WTC11 (cell line): ENCODE data around the gene GHITM. TPM values are rescaled to one million over a fixed set of nuclear protein-coding genes. Genes with fewer than 3 reads are reported as not detected.
A peak's percentile ranks its signal among the peaks of the same experiment; 100 is the strongest.

ENCODE experiments used
- ATAC-seq: fragments of 200-7000 bp; cut with Tn5 transposase; 2 replicates; pipeline ENCODE4 v1.10.0; 2021; ENCODE audit warnings: mild to moderate bottlenecking, moderate library complexity
- CTCF ChIA-PET: fragments of 300-600 bp; sonication (Branson Sonifier 250); formaldehyde crosslinking; loops from one replicate; lab custom pipeline; 2021; ENCODE audit warnings: antibody characterized with exemption; lab: Charles Lee
- POLR2A ChIA-PET: fragments of 350-600 bp; sonication (Branson Sonifier 250); formaldehyde crosslinking; loops from one replicate; lab custom pipeline; 2021; ENCODE audit warnings: antibody characterized with exemption; lab: Charles Lee
- DNase-seq: peaks from one replicate; pipeline ENCODE4 v3.0.0; 2021; ENCODE audit warnings: low spot score
- H3K27ac Mint-ChIP-seq: 2 replicates; pipeline ENCODE4 v1.8.0; 2021; ENCODE audit warnings: mixed read lengths
- H3K27me3 Mint-ChIP-seq: 2 replicates; pipeline ENCODE4 v1.8.0; 2021; ENCODE audit warnings: low read depth, mild to moderate bottlenecking, moderate library complexity, mixed read lengths
- H3K36me3 Mint-ChIP-seq: 2 replicates; pipeline ENCODE4 v1.8.0; 2021; ENCODE audit warnings: mixed read lengths
- H3K4me1 Mint-ChIP-seq: 2 replicates; pipeline ENCODE4 v1.8.0; 2022; ENCODE audit warnings: mixed read lengths
- H3K4me3 Mint-ChIP-seq: 2 replicates; pipeline ENCODE4 v1.8.0; 2021; ENCODE audit warnings: mild to moderate bottlenecking, moderate library complexity, mixed read lengths
- H3K9me3 Mint-ChIP-seq: 2 replicates; pipeline ENCODE4 v1.8.0; 2021; ENCODE audit warnings: mixed read lengths
- ATF3 ChIP-seq: sonication (generic); formaldehyde crosslinking; conservative IDR thresholded peaks from 2 replicates; pipeline ENCODE4 v1.8.1; 2022; ENCODE audit warnings: mild to moderate bottlenecking, missing genetic modification reagents
- CREM ChIP-seq: sonication (generic); formaldehyde crosslinking; IDR thresholded peaks from 2 replicates; pipeline ENCODE4 v1.8.1; 2022; ENCODE audit warnings: mild to moderate bottlenecking, missing genetic modification reagents, moderate library complexity
- GABPB1 ChIP-seq: sonication (generic); formaldehyde crosslinking; IDR thresholded peaks from 2 replicates; pipeline ENCODE4 v1.8.1; 2023; ENCODE audit warnings: mild to moderate bottlenecking, missing genetic modification reagents
- JUN ChIP-seq: sonication (generic); formaldehyde crosslinking; IDR thresholded peaks from 2 replicates; pipeline ENCODE4 v1.8.0; 2023; ENCODE audit warnings: mild to moderate bottlenecking, missing genetic modification reagents
- MAX ChIP-seq: sonication (generic); formaldehyde crosslinking; IDR thresholded peaks from 2 replicates; pipeline ENCODE4 v1.8.0; 2022; ENCODE audit warnings: mild to moderate bottlenecking, missing genetic modification reagents
- NFE2L1 ChIP-seq: sonication (generic); formaldehyde crosslinking; IDR thresholded peaks from 2 replicates; pipeline ENCODE4 v1.8.1; 2023; ENCODE audit warnings: missing genetic modification reagents
- NR1H2 ChIP-seq: sonication (generic); formaldehyde crosslinking; IDR thresholded peaks from 2 replicates; pipeline ENCODE4 v1.9.0; 2021; ENCODE audit warnings: mild to moderate bottlenecking, moderate library complexity, missing genetic modification reagents
- OVOL2 ChIP-seq: fragments of 250-450 bp; sonication (Bioruptor Pico); IDR thresholded peaks from 2 replicates; pipeline ENCODE4 v1.9.0; 2021; ENCODE audit warnings: mild to moderate bottlenecking, borderline replicate concordance
- PRDM15 ChIP-seq: sonication (generic); formaldehyde crosslinking; IDR thresholded peaks from 2 replicates; pipeline ENCODE4 v1.8.0; 2022; ENCODE audit warnings: missing genetic modification reagents
- RELA ChIP-seq: sonication (generic); formaldehyde crosslinking; IDR thresholded peaks from 2 replicates; pipeline ENCODE4 v1.8.1; 2022; ENCODE audit warnings: missing genetic modification reagents, mild to moderate bottlenecking, borderline replicate concordance
- SP1 ChIP-seq: sonication (generic); formaldehyde crosslinking; conservative IDR thresholded peaks from 2 replicates; pipeline ENCODE4 v1.8.1; 2022; ENCODE audit warnings: missing genetic modification reagents
- STAT6 ChIP-seq: sonication (generic); formaldehyde crosslinking; conservative IDR thresholded peaks from 2 replicates; pipeline ENCODE4 v1.8.1; 2023; ENCODE audit warnings: mild to moderate bottlenecking, low read depth, missing genetic modification reagents, moderate library complexity
- ZNF219 ChIP-seq: sonication (generic); formaldehyde crosslinking; IDR thresholded peaks from 2 replicates; pipeline ENCODE4 v1.8.0; 2023; ENCODE audit warnings: missing genetic modification reagents, mild to moderate bottlenecking, borderline replicate concordance
- ZNF232 ChIP-seq: sonication (generic); formaldehyde crosslinking; IDR thresholded peaks from 2 replicates; pipeline ENCODE4 v1.8.0; 2022; ENCODE audit warnings: mild to moderate bottlenecking, missing genetic modification reagents
- ZNF396 ChIP-seq: fragments of 250-450 bp; sonication (Bioruptor Pico); IDR thresholded peaks from 2 replicates; pipeline ENCODE4 v1.8.0; 2021; ENCODE audit warnings: mild to moderate bottlenecking, moderate library complexity, borderline replicate concordance
- ZNF512 ChIP-seq: sonication (generic); formaldehyde crosslinking; IDR thresholded peaks from 2 replicates; pipeline ENCODE4 v1.8.1; 2022; ENCODE audit warnings: missing genetic modification reagents, borderline replicate concordance
- ZNF671 ChIP-seq: fragments of 250-450 bp; sonication (Bioruptor Pico); IDR thresholded peaks from 2 replicates; pipeline ENCODE4 v1.8.0; 2021; ENCODE audit warnings: mild to moderate bottlenecking
- total RNA-seq: library from RNA; stranded (reverse); gene quantifications from 3 replicates; pipeline ENCODE4 v1.2.3, GENCODE V29; 2021
- TF ChIP-seq, protein P1 (sequence below): sonication (generic); formaldehyde crosslinking; IDR thresholded peaks from 2 replicates; pipeline ENCODE4 v1.8.0; 2023; ENCODE audit warnings: mild to moderate bottlenecking, missing genetic modification reagents
- TF ChIP-seq, protein P2 (sequence below): sonication (generic); formaldehyde crosslinking; IDR thresholded peaks from 2 replicates; pipeline ENCODE4 v1.8.0; 2022; ENCODE audit warnings: mild to moderate bottlenecking, missing genetic modification reagents

GHITM gene
- total RNA-seq, 1 experiment from 2014 or later, result 97.6 TPM

DNA sequence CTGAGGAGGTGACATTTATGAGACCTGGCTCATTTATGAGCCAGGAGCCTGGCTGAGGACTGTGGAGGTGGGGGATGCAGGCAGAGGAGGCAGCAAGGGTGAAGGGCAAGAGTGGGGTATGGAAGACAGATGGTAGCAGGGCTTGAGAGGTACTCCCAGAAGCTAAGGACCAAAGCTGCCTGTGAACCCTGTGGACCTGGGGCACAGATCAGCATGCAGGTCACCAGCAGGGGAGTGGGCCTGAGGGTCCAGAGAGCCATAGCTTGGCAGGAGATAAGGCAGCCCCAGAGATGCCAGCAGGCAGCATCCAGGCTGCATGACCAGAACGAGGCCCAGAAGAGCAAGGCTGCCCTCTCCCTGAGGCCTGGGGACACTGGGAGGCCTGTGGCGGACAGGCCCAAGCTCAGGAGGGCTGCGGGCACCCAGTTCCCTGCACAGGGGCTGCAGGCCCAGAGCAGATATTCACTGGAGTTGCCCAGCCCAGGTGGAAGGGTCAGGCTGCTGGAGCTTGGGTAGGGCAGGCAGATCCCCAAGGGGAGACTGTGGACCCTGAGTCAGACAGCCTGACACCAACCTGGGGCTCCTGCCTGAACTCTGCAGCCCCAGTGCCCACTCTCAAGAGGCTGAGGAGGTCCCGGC, 37.6 kb downstream of the GHITM start:
- POLR2A ChIA-PET, result no interaction called here
- Mint-ChIP-seq H3K27me3 (peaks cover 5% of the 10 kb centered on the region), H3K9me3 (peaks cover 7% of the 10 kb centered on the region), H3K27ac (no peak overlapping the region), H3K36me3 (peaks cover 7% of the 10 kb centered on the region), H3K4me1 (no peaks in the 10 kb centered on the region), H3K4me3 (no peak overlapping the region)
- CTCF ChIA-PET, result interaction anchor here (0.7 to 1.1 kb wide), 3 partner anchors 13 to 60 kb away, joined by 3 read pairs; no protein-coding TSS in a partner anchor
- TF ChIP-seq STAT6 (no peak), ZNF396 (no peak), ZNF232 (CRISPR knock-in tag) (no peak), ZNF512 (CRISPR knock-in tag) (no peak), CREM (CRISPR knock-in tag) (no peak), ZNF671 (no peak), ZNF219 (CRISPR knock-in tag) (no peak)
- TF ChIP-seq, protein P1, sequence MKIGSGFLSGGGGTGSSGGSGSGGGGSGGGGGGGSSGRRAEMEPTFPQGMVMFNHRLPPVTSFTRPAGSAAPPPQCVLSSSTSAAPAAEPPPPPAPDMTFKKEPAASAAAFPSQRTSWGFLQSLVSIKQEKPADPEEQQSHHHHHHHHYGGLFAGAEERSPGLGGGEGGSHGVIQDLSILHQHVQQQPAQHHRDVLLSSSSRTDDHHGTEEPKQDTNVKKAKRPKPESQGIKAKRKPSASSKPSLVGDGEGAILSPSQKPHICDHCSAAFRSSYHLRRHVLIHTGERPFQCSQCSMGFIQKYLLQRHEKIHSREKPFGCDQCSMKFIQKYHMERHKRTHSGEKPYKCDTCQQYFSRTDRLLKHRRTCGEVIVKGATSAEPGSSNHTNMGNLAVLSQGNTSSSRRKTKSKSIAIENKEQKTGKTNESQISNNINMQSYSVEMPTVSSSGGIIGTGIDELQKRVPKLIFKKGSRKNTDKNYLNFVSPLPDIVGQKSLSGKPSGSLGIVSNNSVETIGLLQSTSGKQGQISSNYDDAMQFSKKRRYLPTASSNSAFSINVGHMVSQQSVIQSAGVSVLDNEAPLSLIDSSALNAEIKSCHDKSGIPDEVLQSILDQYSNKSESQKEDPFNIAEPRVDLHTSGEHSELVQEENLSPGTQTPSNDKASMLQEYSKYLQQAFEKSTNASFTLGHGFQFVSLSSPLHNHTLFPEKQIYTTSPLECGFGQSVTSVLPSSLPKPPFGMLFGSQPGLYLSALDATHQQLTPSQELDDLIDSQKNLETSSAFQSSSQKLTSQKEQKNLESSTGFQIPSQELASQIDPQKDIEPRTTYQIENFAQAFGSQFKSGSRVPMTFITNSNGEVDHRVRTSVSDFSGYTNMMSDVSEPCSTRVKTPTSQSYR (CRISPR knock-in tag), result no peak
- DNase-seq (no peak), ATAC-seq (no peak)

- Mint-ChIP-seq H3K4me1 (no peaks in the 10 kb centered on the region), H3K27ac (no peak overlapping the region), H3K9me3 (peaks cover 13% of the 10 kb centered on the region), H3K27me3 (peaks cover 5% of the 10 kb centered on the region), H3K36me3 (peaks cover 10% of the 10 kb centered on the region), H3K4me3 (no peak overlapping the region)
- CTCF ChIA-PET, result interaction anchor here (0.7 kb wide), 1 partner anchor 13 kb away, joined by 3 read pairs; no protein-coding TSS in a partner anchor
- DNase-seq (no peak), ATAC-seq (peak; percentile 23)
- POLR2A ChIA-PET, result no interaction called here
- TF ChIP-seq RELA (CRISPR knock-in tag) (no peak), NFE2L1 (CRISPR knock-in tag) (no peak), OVOL2 (CRISPR knock-in tag) (no peak), MAX (CRISPR knock-in tag) (no peak), ATF3 (no peak), SP1 (CRISPR knock-in tag) (no peak), GABPB1 (CRISPR knock-in tag) (no peak), STAT6 (no peak), JUN (CRISPR knock-in tag) (no peak), PRDM15 (no peak), NR1H2 (CRISPR knock-in tag) (no peak)
- TF ChIP-seq, protein P2, sequence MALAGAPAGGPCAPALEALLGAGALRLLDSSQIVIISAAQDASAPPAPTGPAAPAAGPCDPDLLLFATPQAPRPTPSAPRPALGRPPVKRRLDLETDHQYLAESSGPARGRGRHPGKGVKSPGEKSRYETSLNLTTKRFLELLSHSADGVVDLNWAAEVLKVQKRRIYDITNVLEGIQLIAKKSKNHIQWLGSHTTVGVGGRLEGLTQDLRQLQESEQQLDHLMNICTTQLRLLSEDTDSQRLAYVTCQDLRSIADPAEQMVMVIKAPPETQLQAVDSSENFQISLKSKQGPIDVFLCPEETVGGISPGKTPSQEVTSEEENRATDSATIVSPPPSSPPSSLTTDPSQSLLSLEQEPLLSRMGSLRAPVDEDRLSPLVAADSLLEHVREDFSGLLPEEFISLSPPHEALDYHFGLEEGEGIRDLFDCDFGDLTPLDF (CRISPR knock-in tag), result no peak
These were observed 38.3 kb downstream of the GHITM start for GRCh38 chr10:84177541-84178141.
